HEK293 (cell line): ENCODE measurements around the gene HOXB9.

Source experiments
- BCL11B ChIP-seq: fragments of 450-650 bp; formaldehyde crosslinking; IDR thresholded peaks from 2 replicates; pipeline ENCODE4 v1.5.1; 2016; ENCODE audit warnings: low read depth, missing biosample characterization, missing genetic modification characterization
- HIC1 ChIP-seq: fragments of 450-650 bp; formaldehyde crosslinking; IDR thresholded peaks from 2 replicates; pipeline ENCODE4 v1.5.1; 2016; ENCODE audit warnings: missing biosample characterization, missing genetic modification characterization
- RBAK ChIP-seq: fragments of 450-650 bp; formaldehyde crosslinking; IDR thresholded peaks from 2 replicates; pipeline ENCODE4 v1.5.1; 2016; ENCODE audit warnings: missing biosample characterization, missing genetic modification characterization
- REPIN1 ChIP-seq: fragments of 450-650 bp; formaldehyde crosslinking; IDR thresholded peaks from 2 replicates; pipeline ENCODE4 v1.5.1; 2017; ENCODE audit warnings: missing biosample characterization, missing genetic modification characterization, low read depth
- SCRT1 ChIP-seq: fragments of 450-650 bp; formaldehyde crosslinking; IDR thresholded peaks from 2 replicates; pipeline ENCODE4 v1.5.1; 2016; ENCODE audit warnings: missing biosample characterization, missing genetic modification characterization, borderline replicate concordance
- SCRT2 ChIP-seq: fragments of 450-650 bp; formaldehyde crosslinking; IDR thresholded peaks from 2 replicates; pipeline ENCODE4 v1.5.1; 2016; ENCODE audit warnings: missing biosample characterization, missing genetic modification characterization
- YY2 ChIP-seq: fragments of 450-650 bp; formaldehyde crosslinking; IDR thresholded peaks from 2 replicates; pipeline ENCODE4 v1.5.1; 2016; ENCODE audit warnings: missing biosample characterization, missing genetic modification characterization
- ZBTB48 ChIP-seq: fragments of 450-650 bp; formaldehyde crosslinking; IDR thresholded peaks from 2 replicates; pipeline ENCODE4 v1.5.1; 2016; ENCODE audit warnings: missing biosample characterization, missing genetic modification characterization
- ZFP3 ChIP-seq: fragments of 450-650 bp; formaldehyde crosslinking; IDR thresholded peaks from 2 replicates; pipeline ENCODE4 v1.5.1; 2016; ENCODE audit warnings: low read depth, missing biosample characterization, missing genetic modification characterization
- ZFP37 ChIP-seq: fragments of 450-650 bp; formaldehyde crosslinking; IDR thresholded peaks from 2 replicates; pipeline ENCODE4 v1.5.1; 2016; ENCODE audit warnings: missing biosample characterization, missing genetic modification characterization
- ZFP69B ChIP-seq: fragments of 450-650 bp; formaldehyde crosslinking; IDR thresholded peaks from 2 replicates; pipeline ENCODE4 v1.5.1; 2016; ENCODE audit warnings: missing biosample characterization, missing genetic modification characterization
- ZIC2 ChIP-seq: fragments of 450-650 bp; formaldehyde crosslinking; IDR thresholded peaks from 2 replicates; pipeline ENCODE4 v1.5.1; 2016; ENCODE audit warnings: missing biosample characterization, missing genetic modification characterization
- ZNF132 ChIP-seq: fragments of 450-650 bp; formaldehyde crosslinking; IDR thresholded peaks from 2 replicates; pipeline ENCODE4 v1.5.1; 2017; ENCODE audit warnings: missing biosample characterization, missing genetic modification characterization, borderline replicate concordance
- ZNF157 ChIP-seq: fragments of 450-650 bp; formaldehyde crosslinking; IDR thresholded peaks from 2 replicates; pipeline ENCODE4 v1.5.1; 2016; ENCODE audit warnings: missing biosample characterization, missing genetic modification characterization
- ZNF221 ChIP-seq: fragments of 450-650 bp; formaldehyde crosslinking; IDR thresholded peaks from 2 replicates; pipeline ENCODE4 v1.5.1; 2017; ENCODE audit warnings: missing biosample characterization, missing genetic modification characterization, borderline replicate concordance
- ZNF311 ChIP-seq: fragments of 450-650 bp; formaldehyde crosslinking; IDR thresholded peaks from 2 replicates; pipeline ENCODE4 v1.5.1; 2017; ENCODE audit warnings: missing biosample characterization, missing genetic modification characterization, borderline replicate concordance
- ZNF37A ChIP-seq: fragments of 450-650 bp; IDR thresholded peaks from 2 replicates; pipeline ENCODE4 v1.5.1; 2018; ENCODE audit warnings: missing biosample characterization, missing genetic modification characterization
- ZNF416 ChIP-seq: fragments of 450-650 bp; formaldehyde crosslinking; IDR thresholded peaks from 2 replicates; pipeline ENCODE4 v1.5.1; 2016; ENCODE audit warnings: missing biosample characterization, missing genetic modification characterization
- ZNF433 ChIP-seq: fragments of 450-650 bp; formaldehyde crosslinking; IDR thresholded peaks from 2 replicates; pipeline ENCODE4 v1.5.1; 2016; ENCODE audit warnings: missing biosample characterization, missing genetic modification characterization, low read depth
- ZNF510 ChIP-seq: fragments of 450-650 bp; formaldehyde crosslinking; IDR thresholded peaks from 2 replicates; pipeline ENCODE4 v1.5.1; 2018; ENCODE audit warnings: mild to moderate bottlenecking, missing genetic modification characterization, missing biosample characterization; ENCODE audit not compliant: insufficient replicate concordance
- ZNF549 ChIP-seq: fragments of 450-650 bp; IDR thresholded peaks from 2 replicates; pipeline ENCODE4 v1.5.1; 2018; ENCODE audit warnings: missing biosample characterization, missing genetic modification characterization, mild to moderate bottlenecking, inconsistent platforms, moderate library complexity
- ZNF555 ChIP-seq: fragments of 450-650 bp; formaldehyde crosslinking; conservative IDR thresholded peaks from 2 replicates; pipeline ENCODE4 v1.5.1; 2017; ENCODE audit warnings: missing biosample characterization, mild to moderate bottlenecking, missing genetic modification characterization, inconsistent platforms
- ZNF596 ChIP-seq: fragments of 450-650 bp; IDR thresholded peaks from 2 replicates; pipeline ENCODE4 v1.5.0; 2018; ENCODE audit warnings: missing biosample characterization, mild to moderate bottlenecking, missing genetic modification characterization, moderate library complexity
- ZNF670 ChIP-seq: fragments of 450-650 bp; formaldehyde crosslinking; IDR thresholded peaks from 2 replicates; pipeline ENCODE4 v1.5.1; 2016; ENCODE audit warnings: missing biosample characterization, missing genetic modification characterization, low read depth
- ZNF707 ChIP-seq: fragments of 450-650 bp; formaldehyde crosslinking; IDR thresholded peaks from 2 replicates; pipeline ENCODE4 v1.5.1; 2016; ENCODE audit warnings: missing biosample characterization, missing genetic modification characterization
- ZNF747 ChIP-seq: fragments of 450-650 bp; formaldehyde crosslinking; IDR thresholded peaks from 2 replicates; pipeline ENCODE4 v1.5.1; 2016; ENCODE audit warnings: missing biosample characterization, missing genetic modification characterization
- ZNF776 ChIP-seq: fragments of 450-650 bp; formaldehyde crosslinking; IDR thresholded peaks from 2 replicates; pipeline ENCODE4 v1.5.0; 2017; ENCODE audit warnings: missing biosample characterization, missing genetic modification characterization, borderline replicate concordance
- ZNF843 ChIP-seq: fragments of 450-650 bp; formaldehyde crosslinking; IDR thresholded peaks from 2 replicates; pipeline ENCODE4 v1.5.1; 2016; ENCODE audit warnings: missing biosample characterization, missing genetic modification characterization
- ZSCAN16 ChIP-seq: fragments of 450-650 bp; formaldehyde crosslinking; IDR thresholded peaks from 2 replicates; pipeline ENCODE4 v1.5.1; 2016; ENCODE audit warnings: missing biosample characterization, missing genetic modification characterization
- TF ChIP-seq, protein P1 (sequence below): fragments of 450-650 bp; formaldehyde crosslinking; IDR thresholded peaks from 2 replicates; pipeline ENCODE4 v1.5.1; 2016; ENCODE audit warnings: missing biosample characterization, missing genetic modification characterization, borderline replicate concordance
- TF ChIP-seq, protein P2 (sequence below): fragments of 450-650 bp; formaldehyde crosslinking; IDR thresholded peaks from 2 replicates; pipeline ENCODE4 v1.5.1; 2016; ENCODE audit warnings: missing biosample characterization, missing genetic modification characterization, borderline replicate concordance

Gene HOXB9

DNA sequence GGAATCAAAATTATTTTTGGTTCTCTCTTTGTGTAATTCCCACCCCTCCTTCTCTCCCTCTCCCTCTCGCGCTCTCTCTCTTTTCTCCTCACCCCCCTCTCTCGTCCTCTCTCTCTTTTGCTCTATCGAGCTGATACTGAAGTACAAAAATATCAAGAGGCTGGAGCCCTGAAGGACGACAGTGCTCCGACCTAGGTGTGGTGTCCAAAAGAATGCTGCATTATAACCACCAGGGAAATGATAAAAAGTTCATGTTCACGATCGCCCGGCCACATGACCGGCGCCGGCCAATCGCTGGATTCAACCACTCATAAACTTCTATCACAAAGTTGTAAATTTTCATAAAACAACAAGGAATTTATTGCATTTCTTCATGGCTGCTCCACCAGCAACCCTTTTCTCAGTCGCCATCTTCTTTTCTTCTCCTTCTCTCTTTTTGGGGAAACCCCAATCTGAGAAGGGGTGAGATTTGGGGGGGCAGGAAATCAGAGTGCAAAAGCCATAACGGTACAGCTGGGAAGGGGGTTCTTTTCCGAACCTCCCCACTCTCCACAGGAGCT lies 21.3 kb downstream of the HOXB9 start, which contains the start of gene HOXB6 (continued):
- no peak for TF ChIP-seq ZNF37A (tag by site-specific recombination)
- no peak for TF ChIP-seq ZNF555
- TF ChIP-seq ZNF132 (tag by site-specific recombination) = no peak
- no peak for TF ChIP-seq ZNF311 (tag by site-specific recombination)
- no peak for TF ChIP-seq REPIN1 (tag by site-specific recombination)
- no peak for TF ChIP-seq ZFP3 (tag by site-specific recombination)
- TF ChIP-seq RBAK (tag by site-specific recombination) = no peak
- TF ChIP-seq ZNF549 (tag by site-specific recombination) = no peak
- TF ChIP-seq ZNF747 (tag by site-specific recombination) = no peak
- TF ChIP-seq ZIC2 (tag by site-specific recombination) = no peak
- TF ChIP-seq SCRT2 (tag by site-specific recombination) = no peak
- TF ChIP-seq ZNF596 = peak; percentile 95
- no peak for TF ChIP-seq ZNF416
- no peak for TF ChIP-seq BCL11B
- no peak for TF ChIP-seq ZNF157 (tag by site-specific recombination)
- no peak for TF ChIP-seq ZFP37 (tag by site-specific recombination)
- TF ChIP-seq ZBTB48 (tag by site-specific recombination) = no peak
- TF ChIP-seq ZNF707 = no peak
- no peak; the same call in 1 of the 2 replicates for TF ChIP-seq YY2
- no peak for TF ChIP-seq ZNF510 (tag by site-specific recombination)
- no peak for TF ChIP-seq ZNF776 (tag by site-specific recombination)
- no peak for TF ChIP-seq SCRT1 (tag by site-specific recombination)
- TF ChIP-seq ZSCAN16 (tag by site-specific recombination) = no peak
- TF ChIP-seq ZNF843 (tag by site-specific recombination) = no peak
- TF ChIP-seq HIC1 = no peak
- TF ChIP-seq ZFP69B (tag by site-specific recombination) = no peak
- TF ChIP-seq ZNF433 (tag by site-specific recombination) = no peak
- TF ChIP-seq ZNF221 (tag by site-specific recombination) = no peak
- TF ChIP-seq, protein P1, sequence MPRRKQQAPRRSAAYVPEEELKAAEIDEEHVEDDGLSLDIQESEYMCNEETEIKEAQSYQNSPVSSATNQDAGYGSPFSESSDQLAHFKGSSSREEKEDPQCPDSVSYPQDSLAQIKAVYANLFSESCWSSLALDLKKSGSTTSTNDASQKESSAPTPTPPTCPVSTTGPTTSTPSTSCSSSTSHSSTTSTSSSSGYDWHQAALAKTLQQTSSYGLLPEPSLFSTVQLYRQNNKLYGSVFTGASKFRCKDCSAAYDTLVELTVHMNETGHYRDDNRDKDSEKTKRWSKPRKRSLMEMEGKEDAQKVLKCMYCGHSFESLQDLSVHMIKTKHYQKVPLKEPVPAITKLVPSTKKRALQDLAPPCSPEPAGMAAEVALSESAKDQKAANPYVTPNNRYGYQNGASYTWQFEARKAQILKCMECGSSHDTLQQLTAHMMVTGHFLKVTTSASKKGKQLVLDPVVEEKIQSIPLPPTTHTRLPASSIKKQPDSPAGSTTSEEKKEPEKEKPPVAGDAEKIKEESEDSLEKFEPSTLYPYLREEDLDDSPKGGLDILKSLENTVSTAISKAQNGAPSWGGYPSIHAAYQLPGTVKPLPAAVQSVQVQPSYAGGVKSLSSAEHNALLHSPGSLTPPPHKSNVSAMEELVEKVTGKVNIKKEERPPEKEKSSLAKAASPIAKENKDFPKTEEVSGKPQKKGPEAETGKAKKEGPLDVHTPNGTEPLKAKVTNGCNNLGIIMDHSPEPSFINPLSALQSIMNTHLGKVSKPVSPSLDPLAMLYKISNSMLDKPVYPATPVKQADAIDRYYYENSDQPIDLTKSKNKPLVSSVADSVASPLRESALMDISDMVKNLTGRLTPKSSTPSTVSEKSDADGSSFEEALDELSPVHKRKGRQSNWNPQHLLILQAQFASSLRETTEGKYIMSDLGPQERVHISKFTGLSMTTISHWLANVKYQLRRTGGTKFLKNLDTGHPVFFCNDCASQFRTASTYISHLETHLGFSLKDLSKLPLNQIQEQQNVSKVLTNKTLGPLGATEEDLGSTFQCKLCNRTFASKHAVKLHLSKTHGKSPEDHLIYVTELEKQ (tag by site-specific recombination) = 0 out of 2 replicates have a peak, but pooled peaks have one; percentile 12
- TF ChIP-seq, protein P2, sequence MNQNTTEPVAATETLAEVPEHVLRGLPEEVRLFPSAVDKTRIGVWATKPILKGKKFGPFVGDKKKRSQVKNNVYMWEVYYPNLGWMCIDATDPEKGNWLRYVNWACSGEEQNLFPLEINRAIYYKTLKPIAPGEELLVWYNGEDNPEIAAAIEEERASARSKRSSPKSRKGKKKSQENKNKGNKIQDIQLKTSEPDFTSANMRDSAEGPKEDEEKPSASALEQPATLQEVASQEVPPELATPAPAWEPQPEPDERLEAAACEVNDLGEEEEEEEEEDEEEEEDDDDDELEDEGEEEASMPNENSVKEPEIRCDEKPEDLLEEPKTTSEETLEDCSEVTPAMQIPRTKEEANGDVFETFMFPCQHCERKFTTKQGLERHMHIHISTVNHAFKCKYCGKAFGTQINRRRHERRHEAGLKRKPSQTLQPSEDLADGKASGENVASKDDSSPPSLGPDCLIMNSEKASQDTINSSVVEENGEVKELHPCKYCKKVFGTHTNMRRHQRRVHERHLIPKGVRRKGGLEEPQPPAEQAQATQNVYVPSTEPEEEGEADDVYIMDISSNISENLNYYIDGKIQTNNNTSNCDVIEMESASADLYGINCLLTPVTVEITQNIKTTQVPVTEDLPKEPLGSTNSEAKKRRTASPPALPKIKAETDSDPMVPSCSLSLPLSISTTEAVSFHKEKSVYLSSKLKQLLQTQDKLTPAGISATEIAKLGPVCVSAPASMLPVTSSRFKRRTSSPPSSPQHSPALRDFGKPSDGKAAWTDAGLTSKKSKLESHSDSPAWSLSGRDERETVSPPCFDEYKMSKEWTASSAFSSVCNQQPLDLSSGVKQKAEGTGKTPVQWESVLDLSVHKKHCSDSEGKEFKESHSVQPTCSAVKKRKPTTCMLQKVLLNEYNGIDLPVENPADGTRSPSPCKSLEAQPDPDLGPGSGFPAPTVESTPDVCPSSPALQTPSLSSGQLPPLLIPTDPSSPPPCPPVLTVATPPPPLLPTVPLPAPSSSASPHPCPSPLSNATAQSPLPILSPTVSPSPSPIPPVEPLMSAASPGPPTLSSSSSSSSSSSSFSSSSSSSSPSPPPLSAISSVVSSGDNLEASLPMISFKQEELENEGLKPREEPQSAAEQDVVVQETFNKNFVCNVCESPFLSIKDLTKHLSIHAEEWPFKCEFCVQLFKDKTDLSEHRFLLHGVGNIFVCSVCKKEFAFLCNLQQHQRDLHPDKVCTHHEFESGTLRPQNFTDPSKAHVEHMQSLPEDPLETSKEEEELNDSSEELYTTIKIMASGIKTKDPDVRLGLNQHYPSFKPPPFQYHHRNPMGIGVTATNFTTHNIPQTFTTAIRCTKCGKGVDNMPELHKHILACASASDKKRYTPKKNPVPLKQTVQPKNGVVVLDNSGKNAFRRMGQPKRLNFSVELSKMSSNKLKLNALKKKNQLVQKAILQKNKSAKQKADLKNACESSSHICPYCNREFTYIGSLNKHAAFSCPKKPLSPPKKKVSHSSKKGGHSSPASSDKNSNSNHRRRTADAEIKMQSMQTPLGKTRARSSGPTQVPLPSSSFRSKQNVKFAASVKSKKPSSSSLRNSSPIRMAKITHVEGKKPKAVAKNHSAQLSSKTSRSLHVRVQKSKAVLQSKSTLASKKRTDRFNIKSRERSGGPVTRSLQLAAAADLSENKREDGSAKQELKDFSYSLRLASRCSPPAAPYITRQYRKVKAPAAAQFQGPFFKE (tag by site-specific recombination) = no peak
- TF ChIP-seq ZNF670 = no peak
